ENCODE measurements around the gene GJD2.

The GJD2 gene

DNA sequence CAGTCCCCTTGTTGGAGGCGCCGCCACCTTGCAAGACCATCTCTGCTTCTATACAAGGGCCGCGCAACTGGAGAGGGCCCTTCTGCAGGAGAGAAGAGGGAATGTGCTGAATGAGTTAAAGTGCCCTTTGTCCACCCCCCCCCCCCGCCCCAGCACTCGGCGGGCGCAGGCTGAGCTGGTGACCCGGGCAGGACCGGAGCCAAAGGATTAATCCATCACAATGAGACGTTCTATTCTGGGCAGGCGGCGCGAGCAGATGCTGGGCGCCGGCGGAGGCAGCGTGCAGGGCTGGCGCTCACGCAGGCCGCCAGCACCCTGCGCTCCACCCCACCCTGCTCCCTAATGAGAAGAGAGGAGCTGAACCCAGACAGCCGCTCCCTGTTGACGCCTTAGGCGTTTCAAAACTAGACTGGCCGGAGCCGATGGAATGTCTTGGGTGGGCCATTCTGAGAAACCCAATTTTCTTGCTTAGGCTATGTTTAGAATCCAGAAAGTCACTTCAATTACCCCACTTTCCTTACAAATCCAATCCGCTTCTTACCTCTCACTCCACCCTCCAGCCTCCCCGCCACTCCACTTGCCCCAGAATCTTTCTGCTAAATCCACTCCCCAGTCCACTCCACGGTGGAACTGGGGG, 32.9 kb downstream of the GJD2 start:
- peak; percentile 72 to 82 for DNase-seq

- DNase-seq: no peak
Measured at GRCh38 chr15:34721157-34721801, 33.5 kb downstream of the GJD2 start.

GRCh38 chr15:34719695-34720094, 35.1 kb downstream of the GJD2 start:
- DNase-seq: no peak

- DNase-seq: no peak
Measured at GRCh38 chr15:34718681-34719665, 35.8 kb downstream of the GJD2 start.

DNA sequence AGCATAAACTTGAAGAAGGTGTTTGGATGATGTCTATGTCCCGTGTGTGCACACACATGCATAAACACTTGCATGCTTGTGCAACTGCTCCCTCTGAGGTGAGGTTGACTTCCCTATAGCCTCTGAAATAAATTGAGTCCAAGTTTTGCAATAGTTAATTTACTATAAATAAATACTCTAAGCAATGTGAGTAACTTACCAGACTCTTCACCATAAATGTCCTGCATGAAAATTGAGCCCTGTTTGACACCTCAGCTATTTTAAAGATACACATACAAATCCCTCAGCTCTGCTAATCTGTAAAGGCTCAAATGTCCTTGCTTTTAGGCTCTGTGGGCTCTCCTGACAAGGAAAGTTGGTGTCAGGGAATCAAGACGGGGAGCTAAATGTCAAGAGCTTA, 37.1 kb downstream of the GJD2 start:
- no peak for DNase-seq

GRCh38 chr15:34716111-34716510, 38.7 kb downstream of the GJD2 start:
- no peak for DNase-seq

GRCh38 chr15:34714476-34715121, 40.2 kb downstream of the GJD2 start:
- no peak for DNase-seq

DNA sequence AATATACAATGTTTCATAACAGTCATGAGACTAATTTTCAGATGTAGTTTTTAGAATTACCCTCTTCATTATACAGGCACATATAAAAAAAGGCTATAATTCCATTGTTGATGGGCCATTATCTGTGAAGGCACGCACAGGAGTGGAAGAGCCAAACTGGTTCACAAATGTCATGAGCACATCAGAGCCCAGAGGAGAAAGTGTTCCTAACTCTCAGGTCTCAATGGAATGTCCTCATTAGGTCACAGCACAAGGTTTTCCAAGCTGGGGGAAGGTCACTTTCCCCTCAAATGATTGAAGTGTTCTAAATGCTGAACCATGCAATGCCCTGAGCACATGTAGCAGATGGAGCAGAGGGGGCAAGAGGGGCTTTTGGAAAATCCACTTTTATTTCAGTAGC, 41.2 kb downstream of the GJD2 start:
- no peak for DNase-seq

- DNase-seq: no peak
Measured at GRCh38 chr15:34709866-34710265, 44.9 kb downstream of the GJD2 start.

GRCh38 chr15:34708422-34708821, 46.4 kb downstream of the GJD2 start:
- DNase-seq: peak; percentile 7 to 27

DNA sequence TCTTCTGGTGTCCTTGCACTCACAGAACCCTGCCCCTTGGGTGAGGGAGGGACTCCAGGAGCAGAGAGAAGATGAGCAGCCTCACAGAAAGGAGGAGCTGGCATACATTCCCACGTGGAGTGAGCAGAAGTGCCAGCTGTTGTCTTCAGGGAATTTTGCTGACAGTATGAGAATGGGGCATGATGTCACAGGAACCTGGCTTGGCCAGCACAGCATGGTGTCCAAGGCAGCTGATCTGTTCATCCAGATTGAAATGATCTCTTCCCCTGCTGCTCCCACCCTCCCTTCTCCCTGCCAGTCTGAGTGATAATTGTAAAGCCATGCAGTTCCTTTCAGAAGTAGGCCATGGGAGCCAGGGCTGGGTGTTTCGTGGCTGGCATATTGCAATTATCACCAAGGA, 53.3 kb downstream of the GJD2 start:
- DNase-seq: no peak
